RWPE2 (cell line): ENCODE data around the gene NSMCE1.
"Not testable (repeated sequence)": the region's sequence is repeated elsewhere in the genome, so short reads cannot be mapped to it uniquely, and the experiment has no call there.

Source experiments
- ATAC-seq: fragments of 200-7000 bp; cut with Tn5 transposase; 3 replicates; pipeline ENCODE4 v1.9.1; 2021; ENCODE audit warnings: low read depth
- DNase-seq: peaks from one replicate; pipeline ENCODE4 v3.0.0-alpha.2; 2020; ENCODE audit warnings: low spot score
- H3K27ac ChIP-seq: fragments of 450-650 bp; 2 replicates; pipeline ENCODE4 v1.5.1; 2017; ENCODE audit warnings: mild to moderate bottlenecking; ENCODE audit not compliant: poor library complexity, severe bottlenecking
- H3K27me3 ChIP-seq: fragments of 250-450 bp; sonication (Bioruptor Pico); 2 replicates; pipeline ENCODE4 v1.5.1; 2021; ENCODE audit warnings: mild to moderate bottlenecking, moderate library complexity; ENCODE audit not compliant: insufficient read depth, poor library complexity, severe bottlenecking
- H3K36me3 ChIP-seq: fragments of 250-450 bp; sonication (Bioruptor Pico); 2 replicates; pipeline ENCODE4 v1.5.1; 2020; ENCODE audit warnings: low read depth, mild to moderate bottlenecking, moderate library complexity
- H3K4me1 ChIP-seq: fragments of 250-450 bp; sonication (Bioruptor Pico); 2 replicates; pipeline ENCODE4 v1.5.1; 2021; ENCODE audit warnings: mild to moderate bottlenecking, moderate library complexity; ENCODE audit not compliant: insufficient read depth, poor library complexity, severe bottlenecking
- H3K4me3 ChIP-seq: fragments of 250-450 bp; sonication (Bioruptor Pico); 2 replicates; pipeline ENCODE4 v1.5.1; 2021; ENCODE audit warnings: mild to moderate bottlenecking, moderate library complexity; ENCODE audit not compliant: severe bottlenecking
- H3K9me3 ChIP-seq: fragments of 250-450 bp; sonication (Bioruptor Pico); 2 replicates; pipeline ENCODE4 v1.5.1; 2021; ENCODE audit warnings: mild to moderate bottlenecking, moderate library complexity; ENCODE audit not compliant: severe bottlenecking
- CTCF ChIP-seq: fragments of 450-650 bp; IDR thresholded peaks from one replicate; pipeline ENCODE4 v1.5.1; 2017; ENCODE audit warnings: mild to moderate bottlenecking, moderate library complexity; ENCODE audit not compliant: poor library complexity, severe bottlenecking

Gene NSMCE1

GRCh38 chr16:27252206-27252585, 16.4 kb downstream of the NSMCE1 start:
- no peak for ATAC-seq
- DNase-seq: no peak
- Histone ChIP-seq H3K4me3 (no peak overlapping the region), H3K27me3 (no peaks in the 10 kb centered on the region), H3K27ac (no peak overlapping the region), H3K9me3 (no peaks in the 10 kb centered on the region), H3K36me3 (peaks cover 42% of the 10 kb centered on the region), H3K4me1 (peaks cover 19% of the 10 kb centered on the region)
- TF ChIP-seq CTCF: no peak

- no peaks in the 10 kb centered on the region for H3K27me3 ChIP-seq
- ATAC-seq (no peak), DNase-seq (no peak)
- H3K4me3 ChIP-seq: no peak overlapping the region
- H3K36me3 ChIP-seq: peaks cover 37% of the 10 kb centered on the region
- no peaks in the 10 kb centered on the region for H3K9me3 ChIP-seq
- no peak overlapping the region for H3K27ac ChIP-seq
- peaks cover 19% of the 10 kb centered on the region for H3K4me1 ChIP-seq
- TF ChIP-seq CTCF: no peak
These were observed 16.9 kb downstream of the NSMCE1 start for GRCh38 chr16:27251541-27252205.

GRCh38 chr16:27248886-27249285, 19.7 kb downstream of the NSMCE1 start:
- not testable (repeated sequence) for DNase-seq, H3K27ac ChIP-seq, H3K9me3 ChIP-seq, H3K4me3 ChIP-seq, H3K27me3 ChIP-seq, ATAC-seq
- peaks cover 18% of the 10 kb centered on the region for H3K36me3 ChIP-seq
- peaks cover 25% of the 10 kb centered on the region for H3K4me1 ChIP-seq

GRCh38 chr16:27248036-27248435, 20.5 kb downstream of the NSMCE1 start:
- no peak overlapping the region for H3K27ac ChIP-seq

GRCh38 chr16:27247076-27247475, 21.5 kb downstream of the NSMCE1 start:
- peaks cover 25% of the 10 kb centered on the region for H3K4me1 ChIP-seq
- H3K4me3 ChIP-seq, H3K36me3 ChIP-seq, ATAC-seq, H3K27me3 ChIP-seq, H3K9me3 ChIP-seq, H3K27ac ChIP-seq, DNase-seq: not testable (repeated sequence)

More at GRCh38 chr16:27248036-27248435, 20.5 kb downstream of the NSMCE1 start:
- no peak for TF ChIP-seq CTCF
- no peaks in the 10 kb centered on the region for H3K9me3 ChIP-seq
- peaks cover 17% of the 10 kb centered on the region for H3K36me3 ChIP-seq
- no peak for DNase-seq
- ATAC-seq: no peak
- H3K4me1 ChIP-seq: peaks cover 21% of the 10 kb centered on the region
- no peaks in the 10 kb centered on the region for H3K27me3 ChIP-seq
- H3K4me3 ChIP-seq: no peak overlapping the region

- no peak for TF ChIP-seq CTCF
- Histone ChIP-seq H3K36me3 (peaks cover 6% of the 10 kb centered on the region), H3K4me3 (no peak overlapping the region), H3K9me3 (no peaks in the 10 kb centered on the region), H3K27me3 (no peaks in the 10 kb centered on the region), H3K4me1 (peaks cover 27% of the 10 kb centered on the region), H3K27ac (peak overlapping the region; percentile 45)
- no peak for DNase-seq
- no peak for ATAC-seq
These were observed 22.1 kb downstream of the NSMCE1 start for GRCh38 chr16:27246439-27246838.
